DMS53 (cell line): Measurements from ENCODE around the gene MUC5B.
"Not testable (repeated sequence)": the region's sequence is repeated elsewhere in the genome, so short reads cannot be mapped to it uniquely, and the experiment has no call there.

Experiments
- DNase-seq: peaks from one replicate; lab custom pipeline; 2025; lab: John Stamatoyannopoulos, UW

The MUC5B gene

GRCh38 chr11:1203505-1204271, 19.2 kb upstream of the MUC5B start:
- no peak for DNase-seq

- DNase-seq = no peak
Measured at GRCh38 chr11:1204381-1205101, 18.3 kb upstream of the MUC5B start.

- no peak for DNase-seq
Measured at GRCh38 chr11:1205121-1205986, 17.5 kb upstream of the MUC5B start.

GRCh38 chr11:1205987-1206331, 16.9 kb upstream of the MUC5B start:
- DNase-seq = no peak

- DNase-seq = no peak
Measured at GRCh38 chr11:1206391-1207271, 16.2 kb upstream of the MUC5B start.

GRCh38 chr11:1207401-1208143, 15.3 kb upstream of the MUC5B start:
- DNase-seq = no peak

GRCh38 chr11:1208144-1208393, 14.8 kb upstream of the MUC5B start:
- no peak for DNase-seq

- no peak for DNase-seq
Measured at GRCh38 chr11:1208394-1209261, 14.2 kb upstream of the MUC5B start.

GRCh38 chr11:1209371-1210057, 13.4 kb upstream of the MUC5B start:
- DNase-seq = no peak

GRCh38 chr11:1211838-1212237, 11.0 kb upstream of the MUC5B start:
- no peak for DNase-seq

GRCh38 chr11:1215826-1216225, 7.0 kb upstream of the MUC5B start:
- not testable (repeated sequence) for DNase-seq

GRCh38 chr11:1217151-1217550, 5.7 kb upstream of the MUC5B start:
- no peak for DNase-seq

- DNase-seq = no peak
Measured at GRCh38 chr11:1218256-1218787, 4.5 kb upstream of the MUC5B start.

- no peak for DNase-seq
Measured at GRCh38 chr11:1218788-1219445, 3.9 kb upstream of the MUC5B start.

GRCh38 chr11:1219446-1219833, 3.4 kb upstream of the MUC5B start:
- no peak for DNase-seq

- peak; percentile 63 for DNase-seq
Measured at GRCh38 chr11:1219834-1220815, 2.7 kb upstream of the MUC5B start.

- DNase-seq = no peak
Measured at GRCh38 chr11:1220941-1221721, 1.7 kb upstream of the MUC5B start.
